Endothelial cell of umbilical vein (primary cell): Measurements from ENCODE around the gene RPL22.

Experiments used
- EZH2 ChIP-seq: IDR thresholded peaks from 2 replicates; pipeline ENCODE4 v1.6.1; 2012; ENCODE audit warnings: borderline replicate concordance, low read depth, mild to moderate bottlenecking, moderate library complexity, low read length, inconsistent platforms; ENCODE audit not compliant: severe bottlenecking
- FOS ChIP-seq: IDR thresholded peaks from 2 replicates; pipeline ENCODE4 v1.6.1; 2011; ENCODE audit warnings: mild to moderate bottlenecking, low read length, moderate library complexity, borderline replicate concordance; ENCODE audit not compliant: insufficient read depth
- GATA2 ChIP-seq: IDR thresholded peaks from 2 replicates; pipeline ENCODE4 v1.7.0; 2011; ENCODE audit warnings: low read depth, mild to moderate bottlenecking, moderate library complexity, mixed read lengths, low read length; ENCODE audit not compliant: insufficient read length, insufficient read depth
- JUN ChIP-seq: IDR thresholded peaks from 2 replicates; pipeline ENCODE4 v1.6.1; 2011; ENCODE audit warnings: borderline replicate concordance, low read depth; ENCODE audit not compliant: insufficient read length, insufficient read depth
- MYC ChIP-seq: IDR thresholded peaks from one replicate; pipeline ENCODE4 v1.6.1; 2011; ENCODE audit warnings: mild to moderate bottlenecking, low read depth, low read length
- POLR2A ChIP-seq: IDR thresholded peaks from 2 replicates; pipeline ENCODE4 v1.6.1; 2012; ENCODE audit warnings: low read depth, mild to moderate bottlenecking, control low read depth, low read length
- POLR2AphosphoS5 ChIP-seq: IDR thresholded peaks from 2 replicates; pipeline ENCODE4 v1.6.1; 2012; ENCODE audit warnings: low read depth, mild to moderate bottlenecking, control low read depth, low read length, moderate library complexity; ENCODE audit not compliant: insufficient read depth
- TF ChIP-seq, protein P1 (sequence below): IDR thresholded peaks from 2 replicates; pipeline ENCODE4 v1.6.1; 2011; ENCODE audit not compliant: insufficient read depth, insufficient read length
- TF ChIP-seq, protein P2 (sequence below), 2 donors: IDR thresholded peaks; 1 replicate in 1 of 2; 2 replicates in 1 of 2; pipeline ENCODE4 v1.5.1; 2011; ENCODE audit warnings: low read length in 2 of 2, mild to moderate bottlenecking in 2 of 2, moderate library complexity in 2 of 2, control low read depth in 1 of 2, inconsistent platforms in 1 of 2, low read depth in 1 of 2; ENCODE audit not compliant: insufficient read depth in 1 of 2; ENCODE audit errors: extremely low read depth in 1 of 2

DNA sequence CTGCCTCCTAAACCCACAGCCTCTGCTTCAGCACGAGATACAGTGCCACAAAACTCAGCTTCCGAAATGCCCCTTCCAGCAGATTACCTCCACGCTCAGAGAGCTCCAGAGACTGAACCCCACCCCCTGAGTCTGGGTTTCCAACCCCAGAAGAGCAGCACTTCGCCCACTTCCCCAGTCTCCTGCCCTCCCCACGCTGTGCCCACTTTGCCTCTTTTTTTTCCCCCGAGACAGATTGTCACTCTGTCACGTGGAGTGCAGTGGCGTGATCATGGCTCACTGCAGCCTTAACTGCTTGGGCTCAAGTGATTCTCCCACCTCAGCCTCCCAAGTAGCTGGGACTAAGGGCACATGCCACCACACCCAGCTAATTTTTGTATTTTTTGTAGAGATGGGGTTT, 26.3 kb upstream of the RPL22 start:
- TF ChIP-seq EZH2 (no peak), POLR2A (no peak), FOS (no peak), POLR2AphosphoS5 (no peak), MYC (no peak), GATA2 (no peak), JUN (no peak)
- TF ChIP-seq, protein P1, sequence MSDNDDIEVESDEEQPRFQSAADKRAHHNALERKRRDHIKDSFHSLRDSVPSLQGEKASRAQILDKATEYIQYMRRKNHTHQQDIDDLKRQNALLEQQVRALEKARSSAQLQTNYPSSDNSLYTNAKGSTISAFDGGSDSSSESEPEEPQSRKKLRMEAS = no peak
- TF ChIP-seq, protein P2, sequence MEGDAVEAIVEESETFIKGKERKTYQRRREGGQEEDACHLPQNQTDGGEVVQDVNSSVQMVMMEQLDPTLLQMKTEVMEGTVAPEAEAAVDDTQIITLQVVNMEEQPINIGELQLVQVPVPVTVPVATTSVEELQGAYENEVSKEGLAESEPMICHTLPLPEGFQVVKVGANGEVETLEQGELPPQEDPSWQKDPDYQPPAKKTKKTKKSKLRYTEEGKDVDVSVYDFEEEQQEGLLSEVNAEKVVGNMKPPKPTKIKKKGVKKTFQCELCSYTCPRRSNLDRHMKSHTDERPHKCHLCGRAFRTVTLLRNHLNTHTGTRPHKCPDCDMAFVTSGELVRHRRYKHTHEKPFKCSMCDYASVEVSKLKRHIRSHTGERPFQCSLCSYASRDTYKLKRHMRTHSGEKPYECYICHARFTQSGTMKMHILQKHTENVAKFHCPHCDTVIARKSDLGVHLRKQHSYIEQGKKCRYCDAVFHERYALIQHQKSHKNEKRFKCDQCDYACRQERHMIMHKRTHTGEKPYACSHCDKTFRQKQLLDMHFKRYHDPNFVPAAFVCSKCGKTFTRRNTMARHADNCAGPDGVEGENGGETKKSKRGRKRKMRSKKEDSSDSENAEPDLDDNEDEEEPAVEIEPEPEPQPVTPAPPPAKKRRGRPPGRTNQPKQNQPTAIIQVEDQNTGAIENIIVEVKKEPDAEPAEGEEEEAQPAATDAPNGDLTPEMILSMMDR (IDR thresholded peaks at IDR 0.05; ENCODE audit: extremely low read depth in 1 of 2, insufficient read depth in 1 of 2, low read depth in 1 of 2, low read length in 2 of 2) = no peak
